Smooth muscle cell of the brain vasculature (primary cell): ENCODE measurements around the gene MMS19.
A peak's percentile ranks its signal among the peaks of the same experiment; 100 is the strongest.
"Not testable (repeated sequence)": the region's sequence is repeated elsewhere in the genome, so short reads cannot be mapped to it uniquely, and the experiment has no call there.

ENCODE experiments used
- DNase-seq: peaks from one replicate; pipeline ENCODE4 v3.0.0-alpha.2; 2012; ENCODE audit warnings: low read depth, low spot score

MMS19 gene

GRCh38 chr10:97498076-97498840 is at the start of gene MMS19:
Gene MMS19 (minus strand): TSS chr10:97498422. CDS start chr10:97498384, 38 bp downstream.
- peak; percentile 98 for DNase-seq

- no peak for DNase-seq
Observed at GRCh38 chr10:97547962-97548361, 49.7 kb upstream of the MMS19 start.

- no peak for DNase-seq
Observed at GRCh38 chr10:97547271-97547600, 49.0 kb upstream of the MMS19 start.

GRCh38 chr10:97546456-97547270 is 48.4 kb upstream of the MMS19 start:
- no peak for DNase-seq

- peak; percentile 84 for DNase-seq
Observed at GRCh38 chr10:97543025-97543546, 44.9 kb upstream of the MMS19 start.

- peak; percentile 73 for DNase-seq
Observed at GRCh38 chr10:97542169-97543024, 44.2 kb upstream of the MMS19 start.

- no peak for DNase-seq
Observed at GRCh38 chr10:97540669-97541500, 42.7 kb upstream of the MMS19 start.

GRCh38 chr10:97539523-97540200 is 41.4 kb upstream of the MMS19 start:
- peak; percentile 69 for DNase-seq

- no peak for DNase-seq
Observed at GRCh38 chr10:97538839-97539238, 40.6 kb upstream of the MMS19 start.

- no peak for DNase-seq
Observed at GRCh38 chr10:97538411-97538810, 40.2 kb upstream of the MMS19 start.

GRCh38 chr10:97537186-97537869 is 39.1 kb upstream of the MMS19 start:
- DNase-seq = no peak

GRCh38 chr10:97534746-97535367 is 36.6 kb upstream of the MMS19 start:
- DNase-seq = no peak

GRCh38 chr10:97533888-97534287 is 35.7 kb upstream of the MMS19 start:
- DNase-seq = no peak

GRCh38 chr10:97532935-97533671 is 34.9 kb upstream of the MMS19 start:
- no peak for DNase-seq

GRCh38 chr10:97531401-97531986 is 33.3 kb upstream of the MMS19 start:
- no peak for DNase-seq

- no peak for DNase-seq
Observed at GRCh38 chr10:97529685-97530465, 31.7 kb upstream of the MMS19 start.

GRCh38 chr10:97528876-97529275 is 30.7 kb upstream of the MMS19 start:
- not testable (repeated sequence) for DNase-seq
